ENCODE data around the gene CCL24. TPM values are rescaled to one million over a fixed set of nuclear protein-coding genes. Genes with fewer than 3 reads are reported as not detected.
"Not testable (repeated sequence)": the region's sequence is repeated elsewhere in the genome, so short reads cannot be mapped to it uniquely, and the experiment has no call there.

CCL24 gene
- total RNA-seq, 1 experiment from 2014 or later: not detected

DNA sequence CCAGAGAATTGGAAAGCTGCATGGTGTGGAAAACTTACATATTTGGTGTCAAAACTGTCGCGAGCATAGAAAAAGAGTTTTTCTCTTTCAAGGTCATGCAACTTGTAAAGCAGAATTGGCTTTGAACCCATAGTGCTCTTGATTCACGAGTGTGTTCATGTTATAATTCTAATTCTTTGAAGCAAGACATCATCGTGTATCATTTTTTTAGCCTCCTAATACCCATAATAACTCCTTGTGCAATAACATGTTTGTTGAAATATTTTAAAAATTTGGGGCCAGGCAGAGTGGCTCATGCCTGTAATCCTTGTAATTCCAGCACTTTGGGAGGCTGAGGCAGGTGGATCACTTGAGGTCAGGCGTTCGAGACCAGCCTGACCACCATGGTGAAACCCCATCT lies 4.2 kb downstream of the CCL24 start:
- Histone ChIP-seq H3K36me3 (replicated peaks; ENCODE audit: control insufficient read depth, insufficient read depth, low read length) (no peaks in the 10 kb centered on the region), H3K27me3 (ENCODE audit: control insufficient read depth, insufficient read depth, low read length) (no peaks in the 10 kb centered on the region; the same call in 1 of the 2 replicates), H3K4me3 (ENCODE audit: insufficient read depth, low read depth, low read length) (no peak overlapping the region)
- no peak for DNase-seq

DNA sequence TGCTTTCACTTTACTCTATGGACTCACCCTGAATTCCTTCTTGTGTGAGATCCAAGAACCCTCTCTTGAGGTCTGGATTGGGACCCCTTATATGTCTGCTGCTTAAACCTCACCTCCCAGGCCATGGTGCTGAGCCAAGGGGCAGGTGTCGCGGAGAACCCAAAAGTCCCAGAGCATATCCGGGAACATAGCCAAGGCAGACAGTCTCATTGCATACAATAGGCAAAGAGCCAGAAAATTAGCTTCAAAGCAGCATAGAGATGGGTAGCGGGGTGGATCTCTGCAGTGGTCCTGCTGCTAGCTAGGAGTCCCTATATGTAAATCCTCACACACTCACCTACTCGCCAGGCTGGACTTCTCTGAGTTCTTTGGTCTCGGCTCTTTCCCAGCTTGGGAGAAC lies 5.5 kb downstream of the CCL24 start:
- no peak for DNase-seq
- H3K27me3 ChIP-seq (ENCODE audit: control insufficient read depth, insufficient read depth, low read length): no peaks in the 10 kb centered on the region; the same call in 1 of the 2 replicates
- H3K36me3 ChIP-seq (replicated peaks; ENCODE audit: control insufficient read depth, insufficient read depth, low read length): no peaks in the 10 kb centered on the region
- no peak overlapping the region for H3K4me3 ChIP-seq (ENCODE audit: insufficient read depth, low read depth, low read length)

DNA sequence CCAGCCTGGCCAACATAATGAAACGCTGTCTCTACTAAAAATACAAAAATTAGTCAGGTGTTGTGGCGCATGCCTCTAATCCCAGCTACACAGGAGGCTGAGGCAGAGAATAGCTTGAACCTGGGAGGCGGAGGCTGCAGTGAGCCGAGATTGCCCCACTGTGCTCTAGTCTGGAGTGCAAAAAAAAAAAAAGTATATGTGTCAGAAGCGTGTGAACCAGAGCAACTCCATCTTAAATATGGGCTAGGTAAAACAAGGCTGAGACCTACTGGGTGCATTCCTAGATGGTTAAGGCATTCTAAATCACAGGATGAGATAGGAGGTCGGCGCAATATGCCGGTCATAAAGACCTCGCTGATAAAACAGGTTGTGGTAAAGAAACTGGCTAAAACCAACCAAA lies 6.2 kb downstream of the CCL24 start:
- Histone ChIP-seq H3K36me3 (replicated peaks; ENCODE audit: control insufficient read depth, insufficient read depth, low read length) (no peaks in the 10 kb centered on the region), H3K4me3 (ENCODE audit: insufficient read depth, low read depth, low read length) (no peak overlapping the region)

DNA sequence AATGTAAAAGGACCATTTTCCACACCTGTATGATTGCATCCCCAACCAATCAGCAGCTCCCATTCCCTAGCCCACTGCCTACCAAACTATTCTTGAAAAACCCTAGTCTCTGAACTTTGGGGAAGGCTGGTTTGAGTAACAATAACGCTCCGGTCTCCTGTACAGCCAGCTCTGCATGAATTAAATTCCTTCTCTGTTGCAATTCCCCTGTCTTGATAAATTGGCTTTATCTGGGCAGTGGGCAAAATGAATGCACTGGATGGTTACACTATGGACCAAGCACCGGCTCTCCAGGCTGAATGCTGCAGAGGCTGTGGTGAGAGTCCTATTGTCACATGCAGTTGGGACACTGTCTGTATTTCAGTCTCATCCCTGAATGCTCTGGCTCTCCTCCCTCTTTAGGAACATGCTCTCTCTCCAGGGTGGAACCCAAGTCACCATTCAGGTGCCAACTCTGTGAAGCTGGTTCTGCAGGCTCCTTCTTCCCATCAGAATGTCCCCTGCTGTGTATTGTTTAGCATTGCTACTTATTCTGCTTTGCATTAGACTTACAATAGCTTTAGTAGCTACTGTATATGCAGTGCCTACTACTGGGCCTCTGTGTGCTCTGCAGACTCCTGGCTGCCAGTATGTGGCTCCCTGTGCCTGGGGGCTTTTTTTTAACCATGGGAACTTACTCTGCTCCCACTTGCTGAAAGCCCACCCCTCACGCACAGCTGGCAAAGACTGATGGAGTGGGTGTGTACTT lies 6.9 kb downstream of the CCL24 start:
- Histone ChIP-seq H3K36me3 (replicated peaks; ENCODE audit: control insufficient read depth, insufficient read depth, low read length) (no peaks in the 10 kb centered on the region), H3K27me3 (ENCODE audit: control insufficient read depth, insufficient read depth, low read length) (no peaks in the 10 kb centered on the region; the same call in 1 of the 2 replicates), H3K4me3 (ENCODE audit: insufficient read depth, low read depth, low read length) (no peak overlapping the region)
- peak; percentile 38 for DNase-seq

More for the DNA sequence above, 6.2 kb downstream of the CCL24 start:
- DNase-seq: no peak
- H3K27me3 ChIP-seq (ENCODE audit: control insufficient read depth, insufficient read depth, low read length): no peaks in the 10 kb centered on the region; the same call in 1 of the 2 replicates

DNA sequence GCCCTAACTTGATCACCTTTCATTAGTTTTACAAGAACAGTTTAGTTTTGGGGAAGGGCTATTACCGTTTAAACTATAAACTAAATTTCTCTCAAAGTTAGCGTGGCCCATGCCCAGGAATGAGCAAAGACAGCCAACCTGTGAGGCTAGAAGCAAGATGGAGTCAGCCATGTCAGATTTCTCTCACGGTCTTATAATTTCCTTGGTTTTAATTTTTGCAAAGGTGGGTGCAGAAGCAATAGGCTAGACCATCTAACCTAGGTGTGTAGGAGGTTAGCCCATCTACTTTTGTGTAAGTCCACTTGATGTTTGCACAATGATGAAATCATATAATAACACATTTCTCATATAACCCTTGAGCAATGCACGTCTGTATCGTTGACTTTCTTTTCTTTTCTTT lies 8.9 kb downstream of the CCL24 start:
- Histone ChIP-seq H3K27me3 (ENCODE audit: control insufficient read depth, insufficient read depth, low read length) (no peaks in the 10 kb centered on the region; the same call in 1 of the 2 replicates), H3K36me3 (replicated peaks; ENCODE audit: control insufficient read depth, insufficient read depth, low read length) (no peaks in the 10 kb centered on the region), H3K4me3 (ENCODE audit: insufficient read depth, low read depth, low read length) (no peak overlapping the region)
- DNase-seq: no peak

DNA sequence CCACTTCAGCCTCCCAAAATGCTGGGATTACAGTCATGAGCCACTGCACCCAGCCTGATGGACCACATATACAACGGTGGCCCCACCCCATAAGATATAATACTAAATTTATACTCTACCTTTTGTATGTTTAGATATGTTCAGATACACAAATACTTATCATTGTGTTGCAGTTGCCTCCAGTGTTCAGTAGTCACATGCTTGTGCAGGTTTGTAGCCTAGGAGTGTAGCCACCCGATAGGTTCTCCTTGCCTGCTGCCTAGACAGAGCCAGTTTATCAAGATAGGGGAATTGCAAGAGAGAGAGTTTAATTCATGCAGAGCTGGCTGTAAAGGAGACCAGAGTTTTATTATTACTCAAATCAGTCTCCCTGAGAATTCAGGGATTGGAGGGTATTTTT lies 9.6 kb downstream of the CCL24 start:
- DNase-seq: no peak
- no peaks in the 10 kb centered on the region for H3K36me3 ChIP-seq (replicated peaks; ENCODE audit: control insufficient read depth, insufficient read depth, low read length)
- no peak overlapping the region for H3K4me3 ChIP-seq (ENCODE audit: insufficient read depth, low read depth, low read length)
- no peaks in the 10 kb centered on the region; the same call in 1 of the 2 replicates for H3K27me3 ChIP-seq (ENCODE audit: control insufficient read depth, insufficient read depth, low read length)

DNA sequence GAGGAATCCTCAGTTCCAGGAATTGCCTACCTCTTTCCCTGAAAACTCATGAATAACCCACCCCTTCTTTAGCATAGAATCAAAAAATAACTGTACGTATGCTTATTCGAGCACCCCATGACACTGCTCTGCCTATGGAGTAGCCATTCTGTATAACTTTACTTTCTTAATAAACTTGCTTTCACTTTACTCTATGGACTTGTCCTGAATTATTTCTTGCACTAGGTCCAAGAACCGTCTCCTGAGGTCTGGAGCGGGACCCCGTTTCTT lies 11.1 kb downstream of the CCL24 start:
- H3K36me3 ChIP-seq (replicated peaks; ENCODE audit: control insufficient read depth, insufficient read depth, low read length): no peaks in the 10 kb centered on the region
- no peak overlapping the region for H3K4me3 ChIP-seq (ENCODE audit: insufficient read depth, low read depth, low read length)
- DNase-seq: no peak

DNA sequence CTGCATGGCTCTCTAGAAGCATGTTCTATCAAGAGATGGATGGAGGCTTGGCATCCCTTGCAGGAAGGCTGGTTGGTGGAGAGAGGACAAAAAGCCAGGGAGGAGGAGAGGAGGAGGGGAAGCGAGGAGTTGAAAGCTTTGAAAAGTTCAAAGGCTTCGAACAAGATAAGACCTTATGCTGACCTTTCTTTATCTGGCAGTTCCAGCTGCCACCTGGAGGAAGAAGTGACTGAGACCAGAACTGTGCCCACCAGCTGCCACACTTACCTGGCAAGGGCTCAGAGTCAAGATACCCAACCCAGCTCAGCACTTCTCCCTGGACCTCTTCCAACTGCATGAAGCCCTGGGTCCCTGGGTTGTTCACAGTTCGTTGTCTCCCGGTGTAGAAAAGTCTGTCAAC lies 14.8 kb downstream of the CCL24 start:
- DNase-seq: no peak
- no peak overlapping the region for H3K4me3 ChIP-seq (ENCODE audit: insufficient read depth, low read depth, low read length)
- no peaks in the 10 kb centered on the region for H3K36me3 ChIP-seq (replicated peaks; ENCODE audit: control insufficient read depth, insufficient read depth, low read length)
- no peaks in the 10 kb centered on the region for H3K27me3 ChIP-seq (ENCODE audit: control insufficient read depth, insufficient read depth, low read length)

More for the DNA sequence above, 11.1 kb downstream of the CCL24 start:
- no peaks in the 10 kb centered on the region for H3K27me3 ChIP-seq (ENCODE audit: control insufficient read depth, insufficient read depth, low read length)

DNA sequence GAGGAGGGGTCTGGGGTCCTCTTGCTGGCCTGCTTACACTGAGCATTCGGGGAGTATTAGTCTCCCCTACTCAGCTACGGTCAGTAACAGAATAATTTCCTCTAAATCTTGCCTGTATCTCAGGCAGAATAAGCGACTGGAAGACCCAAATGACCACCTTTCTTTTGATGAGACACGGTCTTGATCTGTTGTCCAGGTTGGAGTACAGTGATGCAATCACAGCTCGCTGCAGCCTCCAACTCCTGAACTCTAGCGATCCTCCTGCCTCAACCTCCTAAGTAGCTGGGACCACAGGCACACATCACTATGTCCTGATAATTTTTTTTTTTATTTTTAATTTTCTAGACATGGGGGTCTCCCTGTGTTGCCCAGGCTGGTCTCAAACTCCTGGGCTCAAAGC lies 17.2 kb downstream of the CCL24 start:
- Histone ChIP-seq H3K27me3 (ENCODE audit: control insufficient read depth, insufficient read depth, low read length) (no peaks in the 10 kb centered on the region), H3K4me3 (ENCODE audit: insufficient read depth, low read depth, low read length) (no peak overlapping the region), H3K36me3 (replicated peaks; ENCODE audit: control insufficient read depth, insufficient read depth, low read length) (no peaks in the 10 kb centered on the region)
- DNase-seq: no peak

DNA sequence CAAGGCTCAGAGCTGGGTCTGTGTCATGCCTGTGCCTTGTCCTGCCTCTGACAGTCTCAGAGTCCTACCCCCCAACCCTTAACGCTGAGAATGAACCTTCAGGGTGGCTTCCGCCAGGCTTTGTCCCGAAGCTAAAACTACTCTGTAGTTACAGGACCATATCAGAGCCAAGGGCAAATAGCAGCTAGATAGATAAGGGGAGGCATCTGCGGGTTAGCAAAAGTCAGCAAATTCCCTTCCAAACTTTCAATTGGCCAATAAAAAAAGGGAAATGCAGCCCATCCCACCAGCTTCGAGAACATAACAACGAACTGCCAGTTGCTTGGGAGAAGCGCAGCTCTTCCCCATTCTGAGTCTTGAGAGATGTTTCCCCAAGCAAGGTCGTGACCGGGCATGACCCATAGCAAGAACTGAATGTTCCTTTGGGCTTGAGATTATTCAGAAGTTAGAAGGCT lies 17.7 kb downstream of the CCL24 start:
- DNase-seq: no peak
- Histone ChIP-seq H3K27me3 (ENCODE audit: control insufficient read depth, insufficient read depth, low read length) (no peaks in the 10 kb centered on the region), H3K4me3 (ENCODE audit: insufficient read depth, low read depth, low read length) (no peak overlapping the region), H3K36me3 (replicated peaks; ENCODE audit: control insufficient read depth, insufficient read depth, low read length) (no peaks in the 10 kb centered on the region)

DNA sequence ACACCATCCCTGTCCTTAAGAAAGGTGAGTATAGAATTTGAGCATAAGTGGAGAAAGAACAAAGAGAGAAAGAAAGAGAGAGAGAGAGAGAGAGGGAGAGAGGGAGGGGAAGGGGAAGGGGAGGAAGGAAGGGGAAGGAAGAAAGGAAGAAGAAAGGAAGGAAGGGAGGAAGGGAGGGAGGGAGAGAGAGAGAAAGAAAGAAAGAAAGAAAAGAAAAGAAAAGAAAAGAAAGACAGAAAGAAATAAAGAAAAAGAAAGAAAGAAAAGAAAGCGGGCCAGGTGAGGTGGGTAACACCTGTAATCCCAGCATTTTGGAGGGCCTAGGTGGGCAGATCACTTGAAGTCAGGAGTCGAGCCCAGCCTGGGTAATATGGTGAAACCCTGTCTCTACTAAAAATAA lies 19.9 kb downstream of the CCL24 start:
- H3K27me3 ChIP-seq (ENCODE audit: control insufficient read depth, insufficient read depth, low read length): no peaks in the 10 kb centered on the region
- no peak overlapping the region for H3K4me3 ChIP-seq (ENCODE audit: insufficient read depth, low read depth, low read length)
- H3K36me3 ChIP-seq (replicated peaks; ENCODE audit: control insufficient read depth, insufficient read depth, low read length): no peaks in the 10 kb centered on the region
- DNase-seq: no peak

DNA sequence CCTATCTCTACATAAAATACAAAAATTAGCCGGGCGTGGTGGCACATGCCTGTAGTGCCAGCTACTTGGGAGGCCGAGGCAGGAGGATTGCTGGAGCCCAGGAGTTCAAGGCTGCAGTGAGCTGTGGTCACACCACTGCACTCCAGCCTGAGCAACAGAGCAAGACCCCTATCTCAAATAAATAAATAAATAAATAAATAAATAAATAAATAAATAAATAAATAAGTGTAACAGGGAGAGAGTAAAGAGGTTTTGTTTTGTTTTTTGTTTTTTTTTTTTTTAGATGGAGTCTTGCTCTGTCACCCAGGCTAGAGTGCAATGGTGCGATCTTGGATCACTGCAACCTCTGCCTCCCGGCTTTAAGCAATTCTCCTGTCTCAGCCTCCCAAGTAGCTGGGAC lies 21.0 kb downstream of the CCL24 start:
- not testable (repeated sequence) for H3K36me3 ChIP-seq (replicated peaks; ENCODE audit: control insufficient read depth, insufficient read depth, low read length); H3K4me3 ChIP-seq (ENCODE audit: insufficient read depth, low read depth, low read length); H3K27me3 ChIP-seq (ENCODE audit: control insufficient read depth, insufficient read depth, low read length); DNase-seq

DNA sequence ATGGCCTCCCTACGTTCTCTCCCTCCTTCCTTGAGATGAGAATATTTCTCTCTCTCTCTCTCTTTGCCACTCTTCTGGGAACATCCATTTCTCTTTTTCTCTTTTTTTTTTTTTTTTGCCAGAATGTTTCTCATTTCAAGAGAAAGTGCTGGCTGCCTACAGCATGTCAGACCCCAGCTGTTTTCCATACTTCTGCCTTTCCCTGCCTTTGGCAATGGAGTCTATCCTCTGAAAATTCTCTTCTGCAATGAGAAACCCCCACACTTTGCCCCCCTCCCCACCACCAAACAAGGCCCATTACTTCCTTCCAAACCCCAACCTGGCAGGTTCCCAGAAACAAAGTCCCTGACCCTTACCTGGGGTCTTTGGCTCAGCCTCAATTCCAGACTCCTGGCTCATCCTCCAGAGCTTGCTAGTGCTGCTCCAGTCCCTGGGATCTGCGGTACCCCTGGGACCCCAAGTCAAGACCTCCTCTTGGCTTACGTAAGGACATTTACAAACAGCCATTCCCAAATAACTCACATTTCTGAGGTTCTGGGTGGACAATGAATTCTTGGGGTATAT lies 24.2 kb downstream of the CCL24 start:
- no peak overlapping the region for H3K4me3 ChIP-seq (ENCODE audit: insufficient read depth, low read depth, low read length)
- H3K36me3 ChIP-seq (replicated peaks; ENCODE audit: control insufficient read depth, insufficient read depth, low read length): no peaks in the 10 kb centered on the region
- no peak for DNase-seq
- no peaks in the 10 kb centered on the region for H3K27me3 ChIP-seq (ENCODE audit: control insufficient read depth, insufficient read depth, low read length)

DNA sequence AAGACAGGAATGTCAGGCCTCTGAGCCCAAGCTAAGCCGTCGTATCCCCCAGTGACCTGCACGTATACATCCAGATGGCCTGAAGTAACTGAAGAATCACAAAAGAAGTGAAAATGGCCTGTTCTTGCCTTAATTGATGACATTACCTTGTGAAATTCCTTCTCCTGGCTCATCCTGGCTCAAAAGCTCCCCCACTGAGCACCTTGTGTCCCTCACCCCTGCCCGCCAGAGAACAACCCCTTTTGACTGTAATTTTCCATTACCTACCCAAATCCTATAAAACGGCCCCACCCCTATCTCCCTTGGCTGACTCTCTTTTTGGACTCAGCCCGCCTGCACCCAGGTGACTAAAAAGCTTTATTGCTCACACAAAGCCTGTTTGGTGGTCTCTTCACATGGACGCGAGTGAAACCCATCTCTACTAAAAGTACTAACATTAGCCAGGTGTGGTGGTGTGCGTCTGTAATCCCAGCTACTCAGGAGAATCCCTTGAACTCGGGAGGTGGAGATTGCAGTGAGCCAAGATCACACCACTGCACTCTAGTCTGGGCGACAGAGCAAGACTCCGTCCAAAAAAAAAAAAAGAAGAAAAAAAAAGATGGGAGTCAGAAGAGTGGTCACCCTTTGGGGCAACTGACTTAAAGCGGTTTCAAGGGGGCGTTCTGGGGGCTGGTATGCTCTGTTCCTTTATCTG lies 25.3 kb downstream of the CCL24 start:
- not testable (repeated sequence) for DNase-seq; H3K36me3 ChIP-seq (replicated peaks; ENCODE audit: control insufficient read depth, insufficient read depth, low read length); H3K27me3 ChIP-seq (ENCODE audit: control insufficient read depth, insufficient read depth, low read length); H3K4me3 ChIP-seq (ENCODE audit: insufficient read depth, low read depth, low read length)

DNA sequence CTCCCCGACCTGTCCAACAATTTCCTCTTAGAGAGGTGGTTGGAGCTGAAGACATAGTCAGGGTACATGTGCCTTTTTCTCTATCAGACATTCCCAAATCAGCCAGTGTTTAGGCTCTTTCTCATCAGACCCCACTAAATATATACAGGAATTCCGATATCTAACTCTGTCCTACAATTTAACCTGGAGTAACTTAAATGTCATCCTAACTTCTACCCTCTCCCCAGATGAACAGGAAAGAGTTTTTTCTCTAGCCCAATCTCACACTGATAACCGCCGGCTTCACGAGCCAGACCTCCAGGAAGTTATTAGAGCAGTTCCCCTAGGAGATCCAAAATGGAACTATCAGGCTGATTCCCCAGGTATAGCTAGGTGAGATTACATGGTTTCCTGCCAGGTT lies 30.5 kb downstream of the CCL24 start:
- not testable (repeated sequence) for H3K4me3 ChIP-seq (ENCODE audit: insufficient read depth, low read depth, low read length); DNase-seq; H3K36me3 ChIP-seq (replicated peaks; ENCODE audit: control insufficient read depth, insufficient read depth, low read length); H3K27me3 ChIP-seq (ENCODE audit: control insufficient read depth, insufficient read depth, low read length)

Measured in H7 (cell line).